H9 (cell line): ENCODE data around the gene KLHL2. TPM values are rescaled to one million over a fixed set of nuclear protein-coding genes. Genes with fewer than 3 reads are reported as not detected.

ENCODE experiments used
- DNase-seq: peaks from one replicate; pipeline ENCODE4 v3.0.0-alpha.2; 2017
- H2AFZ ChIP-seq: one replicate; pipeline ENCODE4 v1.6.1; 2013; ENCODE audit warnings: mild to moderate bottlenecking, low read length, control low read depth, moderate library complexity
- H2AK5ac ChIP-seq: 2 replicates; pipeline ENCODE4 v1.6.1; 2013; ENCODE audit warnings: low read length, control low read depth, mixed read lengths; ENCODE audit not compliant: insufficient read length
- H2BK120ac ChIP-seq: one replicate; pipeline ENCODE4 v1.6.1; 2013; ENCODE audit warnings: low read depth, mild to moderate bottlenecking, low read length, control low read depth, inconsistent platforms; ENCODE audit not compliant: poor library complexity, severe bottlenecking
- H2BK12ac ChIP-seq: 2 replicates; pipeline ENCODE4 v1.6.1; 2013; ENCODE audit warnings: low read length, control low read depth, mixed read lengths, low read depth; ENCODE audit not compliant: insufficient read length
- H2BK15ac ChIP-seq: 2 replicates; pipeline ENCODE4 v1.6.1; 2013; ENCODE audit warnings: low read depth, low read length, control low read depth
- H2BK20ac ChIP-seq: one replicate; pipeline ENCODE4 v1.6.1; 2013; ENCODE audit warnings: low read depth, mild to moderate bottlenecking, low read length, control low read depth, inconsistent platforms; ENCODE audit not compliant: poor library complexity, severe bottlenecking
- H2BK5ac ChIP-seq: 2 replicates; pipeline ENCODE4 v1.6.1; 2013; ENCODE audit warnings: low read length, control low read depth, mixed read lengths; ENCODE audit not compliant: insufficient read length
- H3K14ac ChIP-seq: 2 replicates; pipeline ENCODE4 v1.6.1; 2013; ENCODE audit warnings: low read length, control low read depth; ENCODE audit not compliant: insufficient read depth
- H3K18ac ChIP-seq: 2 replicates; pipeline ENCODE4 v1.6.1; 2013; ENCODE audit warnings: low read depth, mild to moderate bottlenecking, mixed read lengths, low read length, control low read depth; ENCODE audit not compliant: insufficient read length
- H3K23ac ChIP-seq: 2 replicates; pipeline ENCODE4 v1.6.1; 2013; ENCODE audit warnings: low read length, control low read depth, mixed read lengths, low read depth; ENCODE audit not compliant: insufficient read length
- H3K23me2 ChIP-seq: 2 replicates; pipeline ENCODE4 v1.6.1; 2013; ENCODE audit warnings: low read depth, mild to moderate bottlenecking, mixed read lengths, low read length, control low read depth; ENCODE audit not compliant: insufficient read length, poor library complexity, severe bottlenecking
- H3K27ac ChIP-seq: 2 replicates; pipeline ENCODE4 v1.5.1; 2013; ENCODE audit warnings: low read length, control low read depth, mixed read lengths, low read depth; ENCODE audit not compliant: insufficient read length
- H3K27me3 ChIP-seq: 2 replicates; pipeline ENCODE4 v1.6.1; 2013; ENCODE audit warnings: low read length, control low read depth, inconsistent platforms; ENCODE audit not compliant: insufficient read depth
- H3K4ac ChIP-seq: 2 replicates; pipeline ENCODE4 v1.6.1; 2013; ENCODE audit warnings: low read depth, mild to moderate bottlenecking, control low read depth, inconsistent platforms, low read length, moderate library complexity
- H3K4me1 ChIP-seq: 2 replicates; pipeline ENCODE4 v1.6.1; 2013; ENCODE audit warnings: low read length, control low read depth, inconsistent platforms; ENCODE audit not compliant: insufficient read depth
- H3K4me2 ChIP-seq: 2 replicates; pipeline ENCODE4 v1.6.1; 2013; ENCODE audit warnings: low read length, control low read depth, mixed read lengths; ENCODE audit not compliant: insufficient read length, insufficient read depth
- H3K56ac ChIP-seq: 2 replicates; pipeline ENCODE4 v1.6.1; 2013; ENCODE audit warnings: low read depth, mild to moderate bottlenecking, mixed read lengths, low read length, control low read depth; ENCODE audit not compliant: insufficient read length
- H3K79me1 ChIP-seq: 2 replicates; pipeline ENCODE4 v1.6.1; 2013; ENCODE audit warnings: low read depth, mild to moderate bottlenecking, moderate library complexity, low read length, control low read depth, inconsistent platforms; ENCODE audit not compliant: insufficient read depth, poor library complexity, severe bottlenecking
- H3K79me2 ChIP-seq: 2 replicates; pipeline ENCODE4 v1.6.1; 2013; ENCODE audit warnings: low read length, control low read depth, inconsistent platforms; ENCODE audit not compliant: insufficient read depth
- H3K9ac ChIP-seq: 2 replicates; pipeline ENCODE4 v1.6.1; 2013; ENCODE audit warnings: low read length, control low read depth, mixed read lengths; ENCODE audit not compliant: insufficient read length; ENCODE audit errors: extremely low read depth
- H3K9me3 ChIP-seq: one replicate; pipeline ENCODE4 v1.6.1; 2013; ENCODE audit warnings: low read depth, low read length, inconsistent platforms; ENCODE audit not compliant: control insufficient read depth
- H3T11ph ChIP-seq: one replicate; pipeline ENCODE4 v1.6.1; 2013; ENCODE audit warnings: mild to moderate bottlenecking, low read length, control low read depth, inconsistent platforms
- H4K20me1 ChIP-seq: one replicate; pipeline ENCODE4 v1.6.1; 2013; ENCODE audit not compliant: control insufficient read depth, insufficient read length, insufficient read depth
- H4K5ac ChIP-seq: 2 replicates; pipeline ENCODE4 v1.6.1; 2013; ENCODE audit warnings: low read depth, mild to moderate bottlenecking, mixed read lengths, low read length, control low read depth; ENCODE audit not compliant: insufficient read length
- H4K8ac ChIP-seq: replicated peaks from 2 replicates; pipeline ENCODE4 v1.6.1; 2013; ENCODE audit warnings: low read length, control low read depth, mixed read lengths, low read depth; ENCODE audit not compliant: insufficient read length
- H4K91ac ChIP-seq: 2 replicates; pipeline ENCODE4 v1.6.1; 2013; ENCODE audit warnings: low read depth, mild to moderate bottlenecking, moderate library complexity, mixed read lengths, low read length, control low read depth; ENCODE audit not compliant: insufficient read length
- H3K27ac Mint-ChIP-seq, 3 experiments: 2 replicates in 2 of 3; 3 replicates in 1 of 3; pipeline ENCODE4 v1.8.0; 2020 to 2021; ENCODE audit warnings: mixed read lengths in 3 of 3, mild to moderate bottlenecking in 1 of 3, moderate library complexity in 1 of 3
- H3K27me3 Mint-ChIP-seq: 2 replicates; pipeline ENCODE4 v1.8.0; 2021; ENCODE audit warnings: low read depth, mild to moderate bottlenecking, moderate library complexity, mixed read lengths
- H3K36me3 Mint-ChIP-seq, 3 experiments: 2 replicates in 2 of 3; 3 replicates in 1 of 3; pipeline ENCODE4 v1.8.0; 2020 to 2021; ENCODE audit warnings: low read depth in 3 of 3, mixed read lengths in 3 of 3; ENCODE audit not compliant: insufficient read depth in 1 of 3
- H3K4me1 Mint-ChIP-seq, 2 experiments: 2 replicates each; pipeline ENCODE4 v1.8.0; 2020; ENCODE audit warnings: mixed read lengths in 2 of 2
- H3K4me3 Mint-ChIP-seq, 2 experiments: 2 replicates in 1 of 2; 3 replicates in 1 of 2; pipeline ENCODE4 v1.8.0; 2020 to 2021; ENCODE audit warnings: mild to moderate bottlenecking in 2 of 2, mixed read lengths in 2 of 2, moderate library complexity in 1 of 2
- H3K9me3 Mint-ChIP-seq, 2 experiments: 2 replicates in 1 of 2; 3 replicates in 1 of 2; pipeline ENCODE4 v1.8.0; 2020; ENCODE audit warnings: mild to moderate bottlenecking in 2 of 2, mixed read lengths in 2 of 2, moderate library complexity in 1 of 2
- WGBS: extraction: QIAGEN DNeasy Blood & Tissue Kit; methylation state at CpG from one replicate; pipeline ENCODE4 v1.1.7; 2013; ENCODE audit warnings: missing lambda C conversion rate, low lambda C conversion rate, mixed read lengths; ENCODE audit not compliant: insufficient read length; ENCODE audit errors: extremely low coverage; 5-methylcytosine and 5-hydroxymethylcytosine counted together
- total RNA-seq: library from RNA; stranded (reverse); gene quantifications from 2 replicates; pipeline ENCODE4 v1.2.1, GENCODE V29; 2021
- TF ChIP-seq, protein P1 (sequence below): fragments of 200-600 bp; sonication (generic); conservative IDR thresholded peaks from 3 replicates; pipeline ENCODE4 v1.8.0; 2021; ENCODE audit warnings: antibody characterized with exemption, mild to moderate bottlenecking

Gene KLHL2
- total RNA-seq, 1 experiment from 2014 or later = 14.3 TPM

DNA sequence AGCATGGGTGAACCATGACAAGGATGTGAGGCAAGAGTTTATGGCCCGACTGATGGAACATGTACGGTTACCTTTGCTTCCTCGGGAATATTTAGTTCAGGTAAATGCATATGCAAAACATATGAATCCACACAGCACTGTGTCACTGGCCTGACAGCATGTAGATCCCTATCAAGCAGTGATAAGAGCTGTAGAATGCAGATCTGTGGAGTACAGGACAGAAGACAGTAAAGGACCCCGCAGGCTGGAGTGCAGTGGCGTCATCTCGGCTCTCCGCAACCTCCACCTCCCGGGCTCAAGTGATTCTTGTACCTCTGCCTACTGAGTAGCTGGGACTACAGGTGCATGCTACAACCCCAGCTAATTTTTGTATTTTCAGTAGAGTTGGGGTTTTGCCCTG is 90.3 kb downstream of the KLHL2 start:
- Histone ChIP-seq H3K79me1 (no peaks in the 10 kb centered on the region), H3K4me2 (no peak overlapping the region), H3T11ph (no peak overlapping the region), H2BK20ac (no peak overlapping the region), H2BK12ac (no peak overlapping the region), H4K5ac (no peak overlapping the region), H3K4me1 (no peaks in the 10 kb centered on the region; the same call in 1 of the 2 replicates), H3K23me2 (no peaks in the 10 kb centered on the region), H4K91ac (no peak overlapping the region), H3K27ac (no peak overlapping the region), H4K20me1 (no peaks in the 10 kb centered on the region), H3K9ac (no peak overlapping the region), H3K27me3 (no peaks in the 10 kb centered on the region), H2BK120ac (no peak overlapping the region), H3K18ac (no peak overlapping the region), H4K8ac (no peak overlapping the region), H3K14ac (no peak overlapping the region), H3K79me2 (no peaks in the 10 kb centered on the region), H2AK5ac (no peak overlapping the region), H3K9me3 (no peaks in the 10 kb centered on the region), H3K4ac (no peak overlapping the region), H2BK15ac (no peak overlapping the region), H2BK5ac (no peak overlapping the region), H2AFZ (no peak overlapping the region), H3K23ac (no peak overlapping the region), H3K56ac (no peak overlapping the region)
- no peak for DNase-seq
- no CpG with 5 or more reads among the region's 8 CpGs for WGBS
- H3K4me1 Mint-ChIP-seq = peaks cover 10% of the 10 kb centered on the region in 2 experiments
- no peak overlapping the region for H3K4me3 Mint-ChIP-seq
- peaks cover 2 to 11% (median 4%) of the 10 kb centered on the region in 3 experiments; a peak in 4 of 7 replicates for H3K36me3 Mint-ChIP-seq
- H3K27me3 Mint-ChIP-seq = no peaks in the 10 kb centered on the region
- H3K9me3 Mint-ChIP-seq = no peaks in the 10 kb centered on the region
- TF ChIP-seq, protein P1, sequence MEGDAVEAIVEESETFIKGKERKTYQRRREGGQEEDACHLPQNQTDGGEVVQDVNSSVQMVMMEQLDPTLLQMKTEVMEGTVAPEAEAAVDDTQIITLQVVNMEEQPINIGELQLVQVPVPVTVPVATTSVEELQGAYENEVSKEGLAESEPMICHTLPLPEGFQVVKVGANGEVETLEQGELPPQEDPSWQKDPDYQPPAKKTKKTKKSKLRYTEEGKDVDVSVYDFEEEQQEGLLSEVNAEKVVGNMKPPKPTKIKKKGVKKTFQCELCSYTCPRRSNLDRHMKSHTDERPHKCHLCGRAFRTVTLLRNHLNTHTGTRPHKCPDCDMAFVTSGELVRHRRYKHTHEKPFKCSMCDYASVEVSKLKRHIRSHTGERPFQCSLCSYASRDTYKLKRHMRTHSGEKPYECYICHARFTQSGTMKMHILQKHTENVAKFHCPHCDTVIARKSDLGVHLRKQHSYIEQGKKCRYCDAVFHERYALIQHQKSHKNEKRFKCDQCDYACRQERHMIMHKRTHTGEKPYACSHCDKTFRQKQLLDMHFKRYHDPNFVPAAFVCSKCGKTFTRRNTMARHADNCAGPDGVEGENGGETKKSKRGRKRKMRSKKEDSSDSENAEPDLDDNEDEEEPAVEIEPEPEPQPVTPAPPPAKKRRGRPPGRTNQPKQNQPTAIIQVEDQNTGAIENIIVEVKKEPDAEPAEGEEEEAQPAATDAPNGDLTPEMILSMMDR = no peak
- H3K27ac Mint-ChIP-seq = no peak overlapping the region; a peak in 1 of 7 replicates
